GM12801 (cell line): Measurements from ENCODE around the gene MYO9B.

Source experiments
- TF ChIP-seq, protein P1 (sequence below): IDR thresholded peaks from one replicate; pipeline ENCODE4 v1.5.1; 2011; ENCODE audit warnings: control low read depth; ENCODE audit not compliant: insufficient read length; ENCODE audit errors: extremely low read depth

MYO9B gene

GRCh38 chr19:17092696-17093095, 17.1 kb downstream of the MYO9B start:
- TF ChIP-seq, protein P1, sequence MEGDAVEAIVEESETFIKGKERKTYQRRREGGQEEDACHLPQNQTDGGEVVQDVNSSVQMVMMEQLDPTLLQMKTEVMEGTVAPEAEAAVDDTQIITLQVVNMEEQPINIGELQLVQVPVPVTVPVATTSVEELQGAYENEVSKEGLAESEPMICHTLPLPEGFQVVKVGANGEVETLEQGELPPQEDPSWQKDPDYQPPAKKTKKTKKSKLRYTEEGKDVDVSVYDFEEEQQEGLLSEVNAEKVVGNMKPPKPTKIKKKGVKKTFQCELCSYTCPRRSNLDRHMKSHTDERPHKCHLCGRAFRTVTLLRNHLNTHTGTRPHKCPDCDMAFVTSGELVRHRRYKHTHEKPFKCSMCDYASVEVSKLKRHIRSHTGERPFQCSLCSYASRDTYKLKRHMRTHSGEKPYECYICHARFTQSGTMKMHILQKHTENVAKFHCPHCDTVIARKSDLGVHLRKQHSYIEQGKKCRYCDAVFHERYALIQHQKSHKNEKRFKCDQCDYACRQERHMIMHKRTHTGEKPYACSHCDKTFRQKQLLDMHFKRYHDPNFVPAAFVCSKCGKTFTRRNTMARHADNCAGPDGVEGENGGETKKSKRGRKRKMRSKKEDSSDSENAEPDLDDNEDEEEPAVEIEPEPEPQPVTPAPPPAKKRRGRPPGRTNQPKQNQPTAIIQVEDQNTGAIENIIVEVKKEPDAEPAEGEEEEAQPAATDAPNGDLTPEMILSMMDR = no peak

DNA sequence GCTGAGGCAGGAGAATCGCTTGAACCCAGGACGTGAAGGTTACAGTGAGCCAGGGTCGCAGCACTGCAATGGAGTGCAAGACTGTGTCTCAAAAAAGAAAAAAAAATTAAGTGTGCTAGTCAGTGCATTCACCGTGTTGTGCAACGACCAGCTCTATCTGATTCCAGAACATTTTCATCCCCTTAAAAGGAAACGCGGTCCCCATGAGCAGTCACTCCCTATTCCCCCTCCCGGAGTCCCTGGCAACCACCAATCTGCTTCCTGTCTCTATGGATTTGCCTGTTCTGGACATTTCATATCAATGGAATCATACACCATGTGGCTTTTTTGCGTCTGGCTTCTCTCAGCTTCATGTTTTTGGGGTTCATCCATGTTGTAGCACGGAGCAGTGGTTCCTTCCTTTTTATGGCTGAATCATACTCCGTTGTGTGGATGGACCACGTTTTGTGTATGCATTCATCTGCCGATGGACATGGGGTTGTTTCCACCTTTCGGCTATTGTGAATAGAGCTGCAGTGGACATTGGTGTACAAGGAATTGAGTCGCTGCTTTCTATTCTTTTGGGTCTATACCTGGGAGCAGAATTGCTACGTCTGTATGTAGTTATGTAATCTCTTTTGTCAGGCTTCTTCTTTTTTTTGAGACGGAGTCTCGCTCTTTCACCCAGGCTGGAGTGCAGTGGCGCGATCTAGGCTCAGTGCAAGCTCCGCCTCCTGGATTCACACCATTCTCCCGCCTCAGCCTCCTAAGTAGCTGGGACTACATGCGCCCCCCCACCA, 19.8 kb downstream of the MYO9B start:
- TF ChIP-seq, protein P1 = no peak

DNA sequence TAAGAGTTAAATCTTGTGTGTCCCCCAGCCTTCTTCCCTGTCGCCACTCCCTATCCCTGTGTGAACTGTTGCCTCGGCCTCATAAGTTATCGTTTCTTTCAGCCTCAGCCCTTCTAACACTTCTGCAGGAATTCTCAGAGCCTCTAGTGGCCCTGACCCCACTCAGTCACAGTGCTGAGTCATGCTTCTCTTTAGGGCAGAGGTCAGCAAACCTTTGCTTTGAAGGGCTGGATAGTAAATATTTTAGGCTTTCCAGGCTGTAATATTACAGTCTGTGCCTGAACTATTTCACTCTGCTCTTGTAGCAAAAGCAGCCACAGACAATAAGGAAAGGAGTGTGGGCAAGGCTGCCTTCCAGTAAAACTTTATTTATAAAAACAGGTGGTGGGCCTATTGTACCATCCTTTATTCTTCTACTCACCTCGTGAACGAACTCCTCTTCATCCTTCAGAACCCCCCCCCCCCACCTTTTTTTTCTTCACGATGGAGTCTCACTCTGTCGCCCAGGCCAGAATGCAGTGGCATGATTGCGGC, 22.1 kb downstream of the MYO9B start:
- TF ChIP-seq, protein P1 = no peak

DNA sequence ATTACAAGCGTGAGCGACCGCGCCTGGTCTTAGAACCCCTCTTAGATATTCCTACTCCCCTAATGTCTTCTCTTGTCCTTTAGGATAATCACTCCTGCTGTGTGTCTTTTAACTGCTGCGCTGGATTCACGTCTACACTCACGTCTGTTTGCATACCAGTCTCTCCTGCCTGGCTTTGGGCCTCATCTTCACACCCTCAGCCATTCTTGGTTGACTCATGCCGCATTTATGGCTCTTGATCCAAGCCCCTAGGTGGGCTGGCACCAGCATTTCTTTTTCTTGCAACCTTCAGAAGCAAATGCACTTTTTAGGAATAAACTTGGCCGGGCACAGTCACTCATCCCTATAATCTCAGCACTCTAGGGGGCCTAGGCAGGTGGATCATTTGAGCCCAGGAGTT, 22.7 kb downstream of the MYO9B start:
- TF ChIP-seq, protein P1 = no peak

GRCh38 chr19:17101686-17102628, 26.4 kb downstream of the MYO9B start:
- TF ChIP-seq, protein P1 = no peak

DNA sequence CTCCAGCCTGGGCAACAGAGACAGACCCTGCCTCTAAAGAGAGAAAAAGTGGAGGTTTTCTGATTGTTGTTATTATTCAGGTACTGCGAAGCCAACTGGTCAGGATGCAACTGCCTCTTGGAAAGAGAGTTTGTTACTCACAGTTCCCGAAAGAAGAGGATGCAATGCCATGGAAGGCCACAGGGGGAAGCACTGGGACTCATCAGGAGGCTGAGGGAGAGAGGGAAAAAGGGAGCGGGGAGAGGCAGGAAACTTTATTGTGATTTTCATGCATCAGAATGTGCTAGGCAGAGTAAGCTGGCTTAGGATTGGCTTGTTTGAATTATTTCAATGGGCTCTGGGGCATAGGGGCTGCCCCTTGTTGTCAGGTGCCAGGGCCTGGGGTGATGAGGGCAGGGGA, 27.6 kb downstream of the MYO9B start:
- TF ChIP-seq, protein P1 = no peak

GRCh38 chr19:17104679-17105078, 29.1 kb downstream of the MYO9B start:
- TF ChIP-seq, protein P1 = no peak
